Upper lobe of right lung (tissue), 1 donor: Measurements from ENCODE around the gene UBE2D3. TPM values are rescaled to one million over a fixed set of nuclear protein-coding genes. Genes with fewer than 3 reads are reported as not detected.
"Not testable (repeated sequence)": the region's sequence is repeated elsewhere in the genome, so short reads cannot be mapped to it uniquely, and the experiment has no call there.

ENCODE experiments used
- ATAC-seq: fragments of 200-7000 bp; cut with Tn5 transposase; one replicate; pipeline ENCODE4 v1.9.1; 2020; ENCODE audit warnings: mild to moderate bottlenecking, moderate library complexity
- DNase-seq: peaks from one replicate; pipeline ENCODE4 v3.0.0-alpha.2; 2020
- H3K27ac ChIP-seq: fragments of 200-600 bp; one replicate; pipeline ENCODE4 v1.8.0; 2022
- H3K27me3 ChIP-seq: fragments of 200-600 bp; one replicate; pipeline ENCODE4 v1.8.0; 2022; ENCODE audit warnings: mild to moderate bottlenecking
- H3K36me3 ChIP-seq: fragments of 200-600 bp; one replicate; pipeline ENCODE4 v1.8.0; 2022
- H3K4me1 ChIP-seq: fragments of 200-600 bp; one replicate; pipeline ENCODE4 v1.8.0; 2022
- H3K4me3 ChIP-seq: fragments of 200-600 bp; one replicate; pipeline ENCODE4 v1.8.0; 2022; ENCODE audit warnings: mild to moderate bottlenecking
- H3K9me3 ChIP-seq: fragments of 200-600 bp; one replicate; pipeline ENCODE4 v1.8.0; 2022
- CTCF ChIP-seq: fragments of 200-600 bp; IDR thresholded peaks from one replicate; pipeline ENCODE4 v1.8.0; 2022; ENCODE audit warnings: antibody characterized with exemption
- intact Hi-C: fragments of 100-400 bp; cut with DNase I; formaldehyde crosslinking; loops from one replicate; pipeline ENCODE4 v1.11.0; 2022
- total RNA-seq: library from RNA; stranded (reverse); fragmentation: NEBNext Ultra II Directional; extraction: Animal tissue kit (Norgen Biotek cat#: 25700); gene quantifications from one replicate; pipeline ENCODE4 v1.2.1, GENCODE V29; 2021
- donor health status: DM: no; HTN: yes; CAD: no; lungs with severe emphysema.

Gene UBE2D3
- total RNA-seq, 1 donor from 2014 or later: 279 TPM

GRCh38 chr4:102867278-102868152 lies 40.2 kb upstream of the UBE2D3 start:
- H3K4me3 ChIP-seq: peak overlapping the region; percentile 76
- no peaks in the 10 kb centered on the region for H3K9me3 ChIP-seq
- TF ChIP-seq CTCF: no peak
- no peaks in the 10 kb centered on the region for H3K36me3 ChIP-seq
- peaks cover 4% of the 10 kb centered on the region for H3K4me1 ChIP-seq
- peak overlapping the region; percentile 95 for H3K27ac ChIP-seq
- no peak for ATAC-seq
- H3K27me3 ChIP-seq: no peaks in the 10 kb centered on the region
- no peak for DNase-seq
- intact Hi-C loops: no loop called here

- H3K36me3 ChIP-seq, H3K4me1 ChIP-seq, intact Hi-C loops, DNase-seq, ATAC-seq, H3K9me3 ChIP-seq, H3K4me3 ChIP-seq, H3K27me3 ChIP-seq, H3K27ac ChIP-seq: not testable (repeated sequence)
These were observed 38.0 kb upstream of the UBE2D3 start for GRCh38 chr4:102865327-102865726.

- ATAC-seq (peak; percentile 76), DNase-seq (no peak)
- H3K4me1 ChIP-seq: no peaks in the 10 kb centered on the region
- no peaks in the 10 kb centered on the region for H3K36me3 ChIP-seq
- H3K27me3 ChIP-seq: no peaks in the 10 kb centered on the region
- intact Hi-C loops: no loop called here
- no peak overlapping the region for H3K27ac ChIP-seq
- no peak for TF ChIP-seq CTCF
- H3K9me3 ChIP-seq: no peaks in the 10 kb centered on the region
- H3K4me3 ChIP-seq: no peak overlapping the region
These were observed 35.4 kb upstream of the UBE2D3 start for GRCh38 chr4:102862747-102863146.

- Histone ChIP-seq H3K4me3 (no peak overlapping the region), H3K9me3 (no peaks in the 10 kb centered on the region), H3K27ac (no peak overlapping the region), H3K36me3 (no peaks in the 10 kb centered on the region), H3K4me1 (no peaks in the 10 kb centered on the region), H3K27me3 (no peaks in the 10 kb centered on the region)
- ATAC-seq (no peak), DNase-seq (no peak)
- TF ChIP-seq CTCF: no peak
- intact Hi-C loops: no loop called here
These were observed 34.7 kb upstream of the UBE2D3 start for GRCh38 chr4:102862016-102862415.

- Histone ChIP-seq H3K36me3 (no peaks in the 10 kb centered on the region), H3K4me1 (no peaks in the 10 kb centered on the region), H3K4me3 (no peak overlapping the region), H3K9me3 (no peaks in the 10 kb centered on the region), H3K27ac (no peak overlapping the region), H3K27me3 (no peaks in the 10 kb centered on the region)
- DNase-seq (no peak), ATAC-seq (peak; percentile 51)
- intact Hi-C loops: no loop called here
- no peak for TF ChIP-seq CTCF
These were observed 33.4 kb upstream of the UBE2D3 start for GRCh38 chr4:102860611-102861324.

- no peak overlapping the region for H3K4me3 ChIP-seq
- no peak for ATAC-seq
- no peak overlapping the region for H3K27ac ChIP-seq
- H3K4me1 ChIP-seq: no peaks in the 10 kb centered on the region
- no peaks in the 10 kb centered on the region for H3K36me3 ChIP-seq
- no peak for TF ChIP-seq CTCF
- H3K27me3 ChIP-seq: no peaks in the 10 kb centered on the region
- no peaks in the 10 kb centered on the region for H3K9me3 ChIP-seq
- intact Hi-C loops: no loop called here
- no peak for DNase-seq
These were observed 31.6 kb upstream of the UBE2D3 start for GRCh38 chr4:102858828-102859464.
